ENCODE results near the gene MAMDC2.

The MAMDC2 gene

GRCh38 chr9:70061776-70062175 lies 18.1 kb downstream of the MAMDC2 start:
- Mint-ChIP-seq H3K9me3 (no peaks in the 10 kb centered on the region), H3K4me1 (ENCODE audit: low read depth) (peaks cover 11% of the 10 kb centered on the region), H3K27me3 (no peaks in the 10 kb centered on the region), H3K4me3 (no peak overlapping the region), H3K27ac (no peak overlapping the region), H3K36me3 (ENCODE audit: low read depth) (no peaks in the 10 kb centered on the region)
- intact Hi-C loops (cut with micrococcal nuclease): no loop called here

GRCh38 chr9:70064496-70064895 lies 20.8 kb downstream of the MAMDC2 start:
- intact Hi-C loops (cut with micrococcal nuclease): no loop called here
- H3K9me3 Mint-ChIP-seq: no peaks in the 10 kb centered on the region
- no peaks in the 10 kb centered on the region for H3K27me3 Mint-ChIP-seq
- peaks cover 11% of the 10 kb centered on the region for H3K4me1 Mint-ChIP-seq (ENCODE audit: low read depth)
- H3K4me3 Mint-ChIP-seq: no peak overlapping the region
- no peak overlapping the region for H3K27ac Mint-ChIP-seq
- no peaks in the 10 kb centered on the region for H3K36me3 Mint-ChIP-seq (ENCODE audit: low read depth)

- intact Hi-C loops (cut with micrococcal nuclease): no loop called here
- Mint-ChIP-seq H3K27me3 (no peaks in the 10 kb centered on the region), H3K4me1 (ENCODE audit: low read depth) (peaks cover 11% of the 10 kb centered on the region), H3K9me3 (no peaks in the 10 kb centered on the region), H3K27ac (no peak overlapping the region), H3K4me3 (no peak overlapping the region), H3K36me3 (ENCODE audit: low read depth) (no peaks in the 10 kb centered on the region)
Measured at GRCh38 chr9:70065572-70065971, 21.9 kb downstream of the MAMDC2 start.

- Mint-ChIP-seq H3K36me3 (ENCODE audit: low read depth) (no peaks in the 10 kb centered on the region), H3K4me3 (no peak overlapping the region), H3K27me3 (no peaks in the 10 kb centered on the region), H3K27ac (no peak overlapping the region), H3K9me3 (no peaks in the 10 kb centered on the region), H3K4me1 (ENCODE audit: low read depth) (peaks cover 7% of the 10 kb centered on the region)
- intact Hi-C loops (cut with micrococcal nuclease): no loop called here
Measured at GRCh38 chr9:70066418-70066817, 22.8 kb downstream of the MAMDC2 start.

- H3K9me3 Mint-ChIP-seq: no peaks in the 10 kb centered on the region
- H3K27ac Mint-ChIP-seq: no peak overlapping the region
- H3K4me1 Mint-ChIP-seq (ENCODE audit: low read depth): peaks cover 5% of the 10 kb centered on the region
- intact Hi-C loops (cut with micrococcal nuclease): no loop called here
- H3K4me3 Mint-ChIP-seq: no peak overlapping the region
- H3K36me3 Mint-ChIP-seq (ENCODE audit: low read depth): no peaks in the 10 kb centered on the region
- H3K27me3 Mint-ChIP-seq: no peaks in the 10 kb centered on the region
Measured at GRCh38 chr9:70066874-70067273, 23.2 kb downstream of the MAMDC2 start.

- intact Hi-C loops (cut with micrococcal nuclease): no loop called here
- H3K9me3 Mint-ChIP-seq: no peaks in the 10 kb centered on the region
- H3K4me3 Mint-ChIP-seq: no peak overlapping the region
- no peak overlapping the region for H3K27ac Mint-ChIP-seq
- H3K27me3 Mint-ChIP-seq: no peaks in the 10 kb centered on the region
- no peaks in the 10 kb centered on the region for H3K36me3 Mint-ChIP-seq (ENCODE audit: low read depth)
- peaks cover under 1% of the 10 kb centered on the region for H3K4me1 Mint-ChIP-seq (ENCODE audit: low read depth)
Measured at GRCh38 chr9:70069704-70070103, 26.1 kb downstream of the MAMDC2 start.

GRCh38 chr9:70073193-70073592 lies 29.5 kb downstream of the MAMDC2 start:
- H3K27ac Mint-ChIP-seq: no peak overlapping the region
- intact Hi-C loops (cut with micrococcal nuclease): no loop called here
- no peaks in the 10 kb centered on the region for H3K36me3 Mint-ChIP-seq (ENCODE audit: low read depth)
- no peak overlapping the region for H3K4me3 Mint-ChIP-seq
- H3K9me3 Mint-ChIP-seq: no peaks in the 10 kb centered on the region
- no peaks in the 10 kb centered on the region for H3K4me1 Mint-ChIP-seq (ENCODE audit: low read depth)
- H3K27me3 Mint-ChIP-seq: no peaks in the 10 kb centered on the region

- Mint-ChIP-seq H3K36me3 (ENCODE audit: low read depth) (no peaks in the 10 kb centered on the region), H3K4me3 (no peak overlapping the region), H3K27ac (no peak overlapping the region), H3K9me3 (no peaks in the 10 kb centered on the region), H3K4me1 (ENCODE audit: low read depth) (no peaks in the 10 kb centered on the region), H3K27me3 (no peaks in the 10 kb centered on the region)
- intact Hi-C loops (cut with micrococcal nuclease): no loop called here
Measured at GRCh38 chr9:70073756-70074155, 30.1 kb downstream of the MAMDC2 start.

- H3K4me1 Mint-ChIP-seq (ENCODE audit: low read depth): peaks cover 21% of the 10 kb centered on the region
- H3K27ac Mint-ChIP-seq: no peak overlapping the region
- no peak overlapping the region for H3K4me3 Mint-ChIP-seq
- no peaks in the 10 kb centered on the region for H3K27me3 Mint-ChIP-seq
- no peaks in the 10 kb centered on the region for H3K9me3 Mint-ChIP-seq
- no peaks in the 10 kb centered on the region for H3K36me3 Mint-ChIP-seq (ENCODE audit: low read depth)
- intact Hi-C loops (cut with micrococcal nuclease): no loop called here
Measured at GRCh38 chr9:70076678-70077077, 33.0 kb downstream of the MAMDC2 start.

- no peak overlapping the region for H3K4me3 Mint-ChIP-seq
- intact Hi-C loops (cut with micrococcal nuclease): no loop called here
Measured at GRCh38 chr9:70079417-70080037, 35.9 kb downstream of the MAMDC2 start.

GRCh38 chr9:70080481-70081119 lies 37.0 kb downstream of the MAMDC2 start:
- Mint-ChIP-seq H3K4me1 (ENCODE audit: low read depth) (peaks cover 21% of the 10 kb centered on the region), H3K27me3 (no peaks in the 10 kb centered on the region), H3K4me3 (no peak overlapping the region), H3K36me3 (ENCODE audit: low read depth) (no peaks in the 10 kb centered on the region), H3K27ac (no peak overlapping the region), H3K9me3 (no peaks in the 10 kb centered on the region)
- intact Hi-C loops (cut with micrococcal nuclease): no loop called here

More at GRCh38 chr9:70079417-70080037, 35.9 kb downstream of the MAMDC2 start:
- Mint-ChIP-seq H3K27ac (no peak overlapping the region), H3K9me3 (no peaks in the 10 kb centered on the region), H3K36me3 (ENCODE audit: low read depth) (no peaks in the 10 kb centered on the region), H3K4me1 (ENCODE audit: low read depth) (peaks cover 21% of the 10 kb centered on the region), H3K27me3 (no peaks in the 10 kb centered on the region)

- H3K27ac Mint-ChIP-seq: no peak overlapping the region
- no peak overlapping the region for H3K4me3 Mint-ChIP-seq
- H3K4me1 Mint-ChIP-seq (ENCODE audit: low read depth): peaks cover 21% of the 10 kb centered on the region
- H3K9me3 Mint-ChIP-seq: no peaks in the 10 kb centered on the region
- no peaks in the 10 kb centered on the region for H3K27me3 Mint-ChIP-seq
- no peaks in the 10 kb centered on the region for H3K36me3 Mint-ChIP-seq (ENCODE audit: low read depth)
- intact Hi-C loops (cut with micrococcal nuclease): no loop called here
Measured at GRCh38 chr9:70081120-70081495, 37.5 kb downstream of the MAMDC2 start.

- no peak overlapping the region for H3K27ac Mint-ChIP-seq
- H3K4me3 Mint-ChIP-seq: no peak overlapping the region
- intact Hi-C loops (cut with micrococcal nuclease): no loop called here
- H3K36me3 Mint-ChIP-seq (ENCODE audit: low read depth): no peaks in the 10 kb centered on the region
- H3K9me3 Mint-ChIP-seq: no peaks in the 10 kb centered on the region
- H3K27me3 Mint-ChIP-seq: no peaks in the 10 kb centered on the region
- peaks cover 21% of the 10 kb centered on the region for H3K4me1 Mint-ChIP-seq (ENCODE audit: low read depth)
Measured at GRCh38 chr9:70083429-70083828, 39.8 kb downstream of the MAMDC2 start.

GRCh38 chr9:70085241-70085640 lies 41.6 kb downstream of the MAMDC2 start:
- H3K4me3 Mint-ChIP-seq: no peak overlapping the region
- H3K36me3 Mint-ChIP-seq (ENCODE audit: low read depth): no peaks in the 10 kb centered on the region
- H3K27ac Mint-ChIP-seq: no peak overlapping the region

GRCh38 chr9:70091103-70091502 lies 47.5 kb downstream of the MAMDC2 start:
- no peak overlapping the region for H3K27ac Mint-ChIP-seq
- H3K27me3 Mint-ChIP-seq: no peaks in the 10 kb centered on the region
- intact Hi-C loops (cut with micrococcal nuclease): no loop called here
- H3K9me3 Mint-ChIP-seq: no peaks in the 10 kb centered on the region
- no peaks in the 10 kb centered on the region for H3K4me1 Mint-ChIP-seq (ENCODE audit: low read depth)
- no peaks in the 10 kb centered on the region for H3K36me3 Mint-ChIP-seq (ENCODE audit: low read depth)
- H3K4me3 Mint-ChIP-seq: no peak overlapping the region

More at GRCh38 chr9:70085241-70085640, 41.6 kb downstream of the MAMDC2 start:
- Mint-ChIP-seq H3K9me3 (no peaks in the 10 kb centered on the region), H3K4me1 (ENCODE audit: low read depth) (peaks cover 11% of the 10 kb centered on the region), H3K27me3 (no peaks in the 10 kb centered on the region)
- intact Hi-C loops (cut with micrococcal nuclease): no loop called here
